ENCODE measurements around the gene ADSL. TPM values are rescaled to one million over a fixed set of nuclear protein-coding genes. Genes with fewer than 3 reads are reported as not detected.

Gene ADSL
- total and polyA plus RNA-seq, 2 of the 8 experiments (the other 6 are each of a cell fraction or from before 2014, with no cell fraction given) = 197 to 218 TPM

Other genes starting within 250 kb of the ADSL start
- gene TNRC6B, start 168.6 kb upstream of the ADSL start, total RNA-seq (2021; fragmentation: NEBNext Ultra II Directional; extraction: Animal tissue kit (Norgen Biotek cat#: 25700)) = 45.5 and 48.9 TPM in 2 replicates
- gene TNRC6B, start 168.6 kb upstream of the ADSL start, polyA plus RNA-seq (2011; rRNA removed) = 12.5 and 13.2 TPM in 2 replicates
- 51.5 and 53.8 TPM in 2 replicates for gene SGSM3, start 24.1 kb downstream of the ADSL start, total RNA-seq (2021; fragmentation: NEBNext Ultra II Directional; extraction: Animal tissue kit (Norgen Biotek cat#: 25700))
- 59.5 and 94.8 TPM in 2 replicates for gene SGSM3, start 24.1 kb downstream of the ADSL start, polyA plus RNA-seq (2011; rRNA removed)

Measured in H1 (cell line).